HEK293 (cell line): ENCODE results near the gene PRKCE.

Source experiments
- CTCF ChIA-PET: fragments of 350-600 bp; formaldehyde crosslinking; extraction: SDS; loops from one replicate; lab custom pipeline; 2021; ENCODE audit warnings: antibody characterized with exemption; lab: Yijun Ruan, JAX
- POLR2A ChIA-PET: fragments of 300-600 bp; formaldehyde crosslinking; extraction: SDS; loops from one replicate; lab custom pipeline; 2020; ENCODE audit warnings: antibody characterized with exemption, inconsistent platforms; lab: Yijun Ruan, JAX
- H3K27ac ChIP-seq: fragments of 200-500 bp; sonication (Bioruptor generic); 2 replicates; pipeline ENCODE4 v1.5.1; 2014; ENCODE audit warnings: low read depth, low read length, control low read depth, inconsistent platforms; ENCODE audit errors: extremely low read depth
- H3K36me3 ChIP-seq, 2 experiments: fragments of 200-500 bp in 1 of 2; sonication (Bioruptor generic) in 1 of 2; 1 replicate in 1 of 2; 2 replicates in 1 of 2; pipeline ENCODE4 v1.5.1; 2014 to 2017; ENCODE audit warnings: inconsistent platforms in 2 of 2, low read length in 2 of 2; ENCODE audit not compliant: control insufficient read depth in 2 of 2, insufficient read depth in 1 of 2
- H3K4me1 ChIP-seq: fragments of 200-500 bp; sonication (Bioruptor generic); 2 replicates; pipeline ENCODE4 v1.5.1; 2014; ENCODE audit warnings: mild to moderate bottlenecking, low read length, inconsistent platforms; ENCODE audit not compliant: control insufficient read depth, insufficient read depth
- H3K4me3 ChIP-seq: 2 replicates; pipeline ENCODE4 v1.5.1; 2011; ENCODE audit warnings: low read depth, mild to moderate bottlenecking, control low read depth, low read length, moderate library complexity
- H3K9me3 ChIP-seq: fragments of 200-500 bp; sonication (Bioruptor generic); 2 replicates; pipeline ENCODE4 v1.5.1; 2014; ENCODE audit warnings: low read depth, low read length, inconsistent platforms; ENCODE audit not compliant: control insufficient read depth, insufficient read depth
- BCL6B ChIP-seq: fragments of 450-650 bp; formaldehyde crosslinking; IDR thresholded peaks from 2 replicates; pipeline ENCODE4 v1.5.1; 2017; ENCODE audit warnings: missing biosample characterization, missing genetic modification characterization
- GLI2 ChIP-seq: fragments of 450-650 bp; formaldehyde crosslinking; IDR thresholded peaks from 2 replicates; pipeline ENCODE4; 2017; ENCODE audit warnings: missing biosample characterization, missing genetic modification characterization, low read depth, borderline replicate concordance
- PRDM1 ChIP-seq: fragments of 450-650 bp; formaldehyde crosslinking; IDR thresholded peaks from 2 replicates; pipeline ENCODE4; 2016; ENCODE audit warnings: missing biosample characterization, missing genetic modification characterization
- PRDM4 ChIP-seq: fragments of 450-650 bp; formaldehyde crosslinking; IDR thresholded peaks from 2 replicates; pipeline ENCODE4 v1.5.1; 2017; ENCODE audit warnings: missing biosample characterization, missing genetic modification characterization
- REST ChIP-seq: fragments of 450-650 bp; formaldehyde crosslinking; IDR thresholded peaks from 2 replicates; pipeline ENCODE4 v1.5.1; 2016; ENCODE audit warnings: missing biosample characterization, missing genetic modification characterization
- SALL2 ChIP-seq: fragments of 450-650 bp; formaldehyde crosslinking; IDR thresholded peaks from 2 replicates; pipeline ENCODE4 v1.5.0; 2017; ENCODE audit warnings: missing biosample characterization, mild to moderate bottlenecking, missing genetic modification characterization, borderline replicate concordance
- TSHZ1 ChIP-seq: fragments of 450-650 bp; formaldehyde crosslinking; IDR thresholded peaks from 2 replicates; pipeline ENCODE4 v1.5.1; 2016; ENCODE audit warnings: missing biosample characterization, missing genetic modification characterization, borderline replicate concordance
- ZIC2 ChIP-seq: fragments of 450-650 bp; formaldehyde crosslinking; IDR thresholded peaks from 2 replicates; pipeline ENCODE4 v1.5.1; 2016; ENCODE audit warnings: missing biosample characterization, missing genetic modification characterization
- ZNF121 ChIP-seq: fragments of 450-650 bp; formaldehyde crosslinking; IDR thresholded peaks from 2 replicates; pipeline ENCODE4 v1.5.1; 2016; ENCODE audit warnings: missing biosample characterization, missing genetic modification characterization
- ZNF214 ChIP-seq: fragments of 450-650 bp; formaldehyde crosslinking; IDR thresholded peaks from 2 replicates; pipeline ENCODE4 v1.5.1; 2017; ENCODE audit warnings: missing biosample characterization, mild to moderate bottlenecking, missing genetic modification characterization, borderline replicate concordance
- ZNF26 ChIP-seq: fragments of 450-650 bp; formaldehyde crosslinking; IDR thresholded peaks from 2 replicates; pipeline ENCODE4 v1.5.1; 2016; ENCODE audit warnings: missing biosample characterization, missing genetic modification characterization
- ZNF280D ChIP-seq: fragments of 450-650 bp; formaldehyde crosslinking; IDR thresholded peaks from 2 replicates; pipeline ENCODE4 v1.5.1; 2016; ENCODE audit warnings: missing biosample characterization, missing genetic modification characterization
- ZNF544 ChIP-seq: fragments of 450-650 bp; formaldehyde crosslinking; IDR thresholded peaks from 2 replicates; pipeline ENCODE4 v1.5.0; 2017; ENCODE audit warnings: missing biosample characterization, missing genetic modification characterization
- ZSCAN5A ChIP-seq: fragments of 450-650 bp; formaldehyde crosslinking; IDR thresholded peaks from 2 replicates; pipeline ENCODE4 v1.5.1; 2016; ENCODE audit warnings: missing biosample characterization, missing genetic modification characterization

PRKCE gene

GRCh38 chr2:46173636-46174250 lies 522.3 kb downstream of the PRKCE start (continued):
- no peak for TF ChIP-seq REST (tag by site-specific recombination)
- no peak for TF ChIP-seq ZNF544 (tag by site-specific recombination)

- Histone ChIP-seq H3K36me3 (no peaks in the 10 kb centered on the region), H3K27ac (no peak overlapping the region), H3K4me3 (no peak overlapping the region), H3K4me1 (no peaks in the 10 kb centered on the region; the same call in 1 of the 2 replicates), H3K9me3 (no peaks in the 10 kb centered on the region)
- POLR2A ChIA-PET: no interaction called here
- CTCF ChIA-PET: no interaction called here
- TF ChIP-seq ZIC2 (tag by site-specific recombination) (no peak), ZSCAN5A (tag by site-specific recombination) (no peak), SALL2 (tag by site-specific recombination) (no peak), BCL6B (tag by site-specific recombination) (no peak), ZNF214 (tag by site-specific recombination) (no peak), PRDM1 (tag by site-specific recombination) (no peak), GLI2 (tag by site-specific recombination) (no peak), ZNF121 (no peak), ZNF26 (tag by site-specific recombination) (no peak), ZNF280D (tag by site-specific recombination) (no peak), TSHZ1 (no peak), PRDM4 (tag by site-specific recombination) (no peak)
These were observed 523.1 kb downstream of the PRKCE start for GRCh38 chr2:46174345-46175170.
